ENCODE results near the gene CEP128. TPM values are rescaled to one million over a fixed set of nuclear protein-coding genes. Genes with fewer than 3 reads are reported as not detected.

Gene CEP128
- total and polyA plus RNA-seq, 8 donors: 1.1 to 240 (median 2.6) TPM

GRCh38 chr14:80584744-80585505 is 356.6 kb downstream of the CEP128 start:
- no peak for TF ChIP-seq POLR2AphosphoS5 (IDR thresholded peaks at IDR 0.05)
- TF ChIP-seq EP300 (IDR thresholded peaks at IDR 0.05): no peak
- TF ChIP-seq, protein P1, sequence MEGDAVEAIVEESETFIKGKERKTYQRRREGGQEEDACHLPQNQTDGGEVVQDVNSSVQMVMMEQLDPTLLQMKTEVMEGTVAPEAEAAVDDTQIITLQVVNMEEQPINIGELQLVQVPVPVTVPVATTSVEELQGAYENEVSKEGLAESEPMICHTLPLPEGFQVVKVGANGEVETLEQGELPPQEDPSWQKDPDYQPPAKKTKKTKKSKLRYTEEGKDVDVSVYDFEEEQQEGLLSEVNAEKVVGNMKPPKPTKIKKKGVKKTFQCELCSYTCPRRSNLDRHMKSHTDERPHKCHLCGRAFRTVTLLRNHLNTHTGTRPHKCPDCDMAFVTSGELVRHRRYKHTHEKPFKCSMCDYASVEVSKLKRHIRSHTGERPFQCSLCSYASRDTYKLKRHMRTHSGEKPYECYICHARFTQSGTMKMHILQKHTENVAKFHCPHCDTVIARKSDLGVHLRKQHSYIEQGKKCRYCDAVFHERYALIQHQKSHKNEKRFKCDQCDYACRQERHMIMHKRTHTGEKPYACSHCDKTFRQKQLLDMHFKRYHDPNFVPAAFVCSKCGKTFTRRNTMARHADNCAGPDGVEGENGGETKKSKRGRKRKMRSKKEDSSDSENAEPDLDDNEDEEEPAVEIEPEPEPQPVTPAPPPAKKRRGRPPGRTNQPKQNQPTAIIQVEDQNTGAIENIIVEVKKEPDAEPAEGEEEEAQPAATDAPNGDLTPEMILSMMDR (IDR thresholded peaks at IDR 0.05): no peak
- TF ChIP-seq POLR2A (IDR thresholded peaks at IDR 0.05): no peak
- WGBS, 5 donors: 30 to 47% (median 37%) methylated on average over 2 of the region's 2 CpGs
- peaks cover 0 to 15% (median 9%) of the 10 kb centered on the region in 4 donors for H3K4me1 ChIP-seq
- H3K36me3 ChIP-seq: no peaks in the 10 kb centered on the region
- no peak overlapping the region for H3K27ac ChIP-seq
- DNase-seq: peak in 1 of 2 donors; percentile 23
- no peak overlapping the region for H3K4me3 ChIP-seq
- intact Hi-C loops (cut with DNase I; ENCODE audit: low total_unique reads): no loop called here
- no peaks in the 10 kb centered on the region for H3K27me3 ChIP-seq
- no peaks in the 10 kb centered on the region for H3K9me3 ChIP-seq

DNA sequence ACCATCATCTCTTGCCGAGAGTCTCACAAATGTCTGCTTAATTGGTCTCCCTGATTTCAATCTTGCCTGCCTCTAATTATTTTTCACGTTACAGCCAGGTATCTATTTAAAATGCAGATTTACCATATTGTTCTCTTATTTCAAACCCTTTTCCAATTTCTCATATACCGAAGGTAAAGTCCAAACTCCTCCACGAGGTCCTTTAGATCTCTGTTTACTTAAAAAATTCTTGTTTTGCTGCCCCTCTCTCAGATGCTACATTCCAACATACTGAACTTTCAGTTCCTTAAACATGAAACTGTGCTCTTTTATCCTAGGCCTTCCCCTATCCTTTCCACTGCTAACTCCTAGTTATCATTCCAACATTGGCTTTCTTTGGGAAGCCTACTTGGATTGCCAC is 363.9 kb downstream of the CEP128 start:
- TF ChIP-seq POLR2A (IDR thresholded peaks at IDR 0.05): no peak
- TF ChIP-seq POLR2AphosphoS5 (IDR thresholded peaks at IDR 0.05): no peak
- no peak for TF ChIP-seq EP300 (IDR thresholded peaks at IDR 0.05)
- TF ChIP-seq, protein P1 (IDR thresholded peaks at IDR 0.05): no peak
- H3K4me3 ChIP-seq: no peak overlapping the region
- H3K9me3 ChIP-seq: no peaks in the 10 kb centered on the region
- DNase-seq: no peak
- H3K27ac ChIP-seq: no peak overlapping the region
- intact Hi-C loops (cut with DNase I; ENCODE audit: low total_unique reads): no loop called here
- 82 to 86% (median 84%) methylated on average over 4 of the region's 4 CpGs for WGBS, 5 donors
- H3K4me1 ChIP-seq: no peaks in the 10 kb centered on the region
- no peaks in the 10 kb centered on the region for H3K27me3 ChIP-seq
- no peaks in the 10 kb centered on the region for H3K36me3 ChIP-seq

GRCh38 chr14:80576401-80576800 is 365.1 kb downstream of the CEP128 start:
- no peak overlapping the region for H3K4me3 ChIP-seq
- no peak for TF ChIP-seq POLR2AphosphoS5 (IDR thresholded peaks at IDR 0.05)
- no peak for TF ChIP-seq EP300 (IDR thresholded peaks at IDR 0.05)
- TF ChIP-seq POLR2A (IDR thresholded peaks at IDR 0.05): no peak
- TF ChIP-seq, protein P1 (IDR thresholded peaks at IDR 0.05): no peak
- intact Hi-C loops (cut with DNase I; ENCODE audit: low total_unique reads): no loop called here
- H3K27ac ChIP-seq: no peak overlapping the region
- H3K36me3 ChIP-seq: no peaks in the 10 kb centered on the region
- DNase-seq: no peak
- no peaks in the 10 kb centered on the region for H3K27me3 ChIP-seq
- WGBS, 5 donors: 70 to 84% (median 76%) methylated on average over 3 of the region's 3 CpGs
- H3K9me3 ChIP-seq: no peaks in the 10 kb centered on the region
- H3K4me1 ChIP-seq: no peaks in the 10 kb centered on the region

DNA sequence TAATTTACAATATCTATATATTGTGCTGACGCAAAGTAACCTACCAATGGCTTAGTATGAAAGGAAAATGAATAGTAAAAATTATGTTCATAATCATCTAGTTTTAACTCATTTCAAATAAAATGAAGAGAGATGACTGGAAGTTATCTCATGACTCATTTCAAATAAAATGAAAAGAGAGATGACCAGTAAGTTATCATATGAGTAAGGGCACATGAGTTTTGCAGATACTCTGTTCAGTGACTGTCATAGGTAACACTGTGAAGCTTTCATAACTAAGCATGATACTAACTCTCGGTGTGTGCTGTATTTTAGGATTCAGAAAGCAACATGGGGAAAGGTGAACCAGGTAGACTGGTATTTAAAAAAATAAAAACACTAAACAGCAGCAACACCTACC is 365.8 kb downstream of the CEP128 start:
- Histone ChIP-seq H3K4me1 (no peaks in the 10 kb centered on the region), H3K27ac (no peak overlapping the region), H3K4me3 (no peak overlapping the region), H3K9me3 (no peaks in the 10 kb centered on the region), H3K36me3 (no peaks in the 10 kb centered on the region), H3K27me3 (no peaks in the 10 kb centered on the region)
- no peak for TF ChIP-seq POLR2A (IDR thresholded peaks at IDR 0.05)
- TF ChIP-seq EP300 (IDR thresholded peaks at IDR 0.05): no peak
- TF ChIP-seq, protein P1 (IDR thresholded peaks at IDR 0.05): no peak
- TF ChIP-seq POLR2AphosphoS5 (IDR thresholded peaks at IDR 0.05): no peak
- intact Hi-C loops (cut with DNase I; ENCODE audit: low total_unique reads): no loop called here
- no peak for DNase-seq
- 86 to 92% (median 89%) methylated on average over 2 of the region's 2 CpGs for WGBS, 5 donors

Measured in stomach (tissue), 9 donors.